SK-N-SH (cell line): ENCODE data around the gene MAST1.

Source experiments
- CTCF ChIP-seq: fragments of 200-600 bp; sonication (generic); IDR thresholded peaks from 2 replicates; pipeline ENCODE4 v1.6.1; 2017; ENCODE audit warnings: antibody characterized with exemption, mild to moderate bottlenecking, moderate library complexity
- EP300 ChIP-seq, 2 experiments: IDR thresholded peaks; 2 replicates each; pipeline versions ENCODE4 v1.4.0 to v1.6.1; 2012; ENCODE audit warnings: borderline replicate concordance in 1 of 2, low read depth in 1 of 2, low read length in 1 of 2
- EZH2phosphoT487 ChIP-seq: fragments of 200-600 bp; sonication (generic); IDR thresholded peaks from 2 replicates; pipeline ENCODE4 v1.6.1; 2017; ENCODE audit warnings: low read depth, mixed run types, mild to moderate bottlenecking, antibody characterized with exemption, moderate library complexity, borderline replicate concordance
- GABPA ChIP-seq: IDR thresholded peaks from 2 replicates; pipeline ENCODE4 v1.4.0; 2012; ENCODE audit warnings: low read depth, mild to moderate bottlenecking
- GATA2 ChIP-seq: sonication (generic); formaldehyde crosslinking; IDR thresholded peaks from 2 replicates; pipeline ENCODE4 v1.5.0; 2020; ENCODE audit warnings: mild to moderate bottlenecking, missing genetic modification reagents
- POLR2AphosphoS5 ChIP-seq: IDR thresholded peaks from 2 replicates; pipeline ENCODE4 v1.6.1; 2012; ENCODE audit warnings: low read depth, low read length
- RAD21 ChIP-seq: IDR thresholded peaks from 2 replicates; pipeline ENCODE4 v1.6.1; 2012; ENCODE audit warnings: mild to moderate bottlenecking, low read length
- SIN3A ChIP-seq: IDR thresholded peaks from 2 replicates; pipeline ENCODE4 v1.6.1; 2012; ENCODE audit warnings: low read depth, mild to moderate bottlenecking, low read length, moderate library complexity, borderline replicate concordance
- SMC3 ChIP-seq: IDR thresholded peaks from 2 replicates; pipeline ENCODE4 v1.6.1; 2012; ENCODE audit warnings: low read depth, low read length, improper control_type of control experiment
- TEAD4 ChIP-seq: IDR thresholded peaks from 2 replicates; pipeline ENCODE4 v1.4.0; 2012; ENCODE audit warnings: mild to moderate bottlenecking, borderline replicate concordance; ENCODE audit not compliant: insufficient read depth
- TF ChIP-seq, protein P1 (sequence below): IDR thresholded peaks from 2 replicates; pipeline ENCODE4 v1.4.0; 2012; ENCODE audit warnings: low read depth
- TF ChIP-seq, protein P2 (sequence below): IDR thresholded peaks from 2 replicates; pipeline ENCODE4 v1.4.0; 2012; ENCODE audit warnings: low read depth, borderline replicate concordance

DNA sequence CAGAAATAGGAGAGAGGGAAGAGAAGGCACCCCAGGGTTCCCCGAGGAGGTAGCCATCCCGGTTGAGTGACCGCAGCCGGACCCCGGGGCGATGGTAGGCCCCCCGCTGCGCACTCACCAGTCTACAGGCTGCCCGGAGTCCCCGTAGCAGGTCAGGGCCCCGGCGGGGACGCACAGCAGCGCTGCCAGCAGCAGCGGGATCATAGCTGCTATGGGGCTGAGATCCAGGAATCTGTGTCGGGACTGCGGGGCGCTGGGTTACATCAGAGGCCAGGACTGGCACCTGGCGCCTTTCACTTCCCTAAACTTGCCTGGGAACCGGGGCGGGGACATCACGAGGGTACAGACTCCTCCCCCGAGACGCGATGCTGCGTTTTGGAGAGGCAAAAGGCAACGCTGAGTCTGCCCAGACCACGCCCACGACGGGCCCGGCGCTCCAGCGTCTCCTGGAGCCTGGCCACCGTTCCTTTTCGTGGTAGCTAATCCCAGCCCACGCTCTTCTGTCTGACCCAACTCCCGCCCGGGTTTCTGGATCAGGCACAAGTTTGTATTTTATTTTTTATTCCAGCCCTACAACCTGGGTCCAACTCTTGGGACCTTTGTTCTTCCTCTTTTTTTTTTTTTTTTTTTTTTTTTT lies 43.0 kb downstream of the MAST1 start, which contains the start of gene DNASE2:
- no peak for TF ChIP-seq EZH2phosphoT487
- no peak for TF ChIP-seq CTCF
- no peak for TF ChIP-seq SMC3
- no peak for TF ChIP-seq GABPA
- no peak for TF ChIP-seq RAD21
- TF ChIP-seq, protein P1, sequence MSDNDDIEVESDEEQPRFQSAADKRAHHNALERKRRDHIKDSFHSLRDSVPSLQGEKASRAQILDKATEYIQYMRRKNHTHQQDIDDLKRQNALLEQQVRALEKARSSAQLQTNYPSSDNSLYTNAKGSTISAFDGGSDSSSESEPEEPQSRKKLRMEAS = 0 out of 2 replicates have a peak, but pooled peaks have one; percentile 46
- peak; percentile 70 for TF ChIP-seq POLR2AphosphoS5
- TF ChIP-seq TEAD4 = no peak
- TF ChIP-seq, protein P2, sequence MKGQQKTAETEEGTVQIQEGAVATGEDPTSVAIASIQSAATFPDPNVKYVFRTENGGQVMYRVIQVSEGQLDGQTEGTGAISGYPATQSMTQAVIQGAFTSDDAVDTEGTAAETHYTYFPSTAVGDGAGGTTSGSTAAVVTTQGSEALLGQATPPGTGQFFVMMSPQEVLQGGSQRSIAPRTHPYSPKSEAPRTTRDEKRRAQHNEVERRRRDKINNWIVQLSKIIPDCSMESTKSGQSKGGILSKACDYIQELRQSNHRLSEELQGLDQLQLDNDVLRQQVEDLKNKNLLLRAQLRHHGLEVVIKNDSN = peak; percentile 65; the same call in 1 of the 2 replicates
- TF ChIP-seq SIN3A = no peak
- no peak for TF ChIP-seq EP300 (IDR thresholded peaks at IDR 0.05; ENCODE audit: borderline replicate concordance in 1 of 2, low read depth in 1 of 2, low read length in 1 of 2)
- no peak for TF ChIP-seq GATA2 (CRISPR knock-in tag)
